ENCODE measurements around the gene TTR.

TTR gene

GRCh38 chr18:31587529-31587928 lies 4.1 kb upstream of the TTR start:
- H3K9me3 Mint-ChIP-seq, result peaks cover 0 to 5% of the 10 kb centered on the region in 2 donors
- ATAC-seq (replicated peaks) (no peak), DNase-seq (no peak)
- H3K27ac Mint-ChIP-seq, result no peak overlapping the region
- H3K27me3 Mint-ChIP-seq, result peaks cover 9 to 10% of the 10 kb centered on the region in 2 donors
- H3K4me1 Mint-ChIP-seq (ENCODE audit: low read depth in 2 of 2), result no peaks in the 10 kb centered on the region
- H3K4me3 Mint-ChIP-seq, result no peak overlapping the region
- no peaks in the 10 kb centered on the region for H3K36me3 Mint-ChIP-seq (ENCODE audit: insufficient read depth)

- no peak overlapping the region for H3K27ac Mint-ChIP-seq
- ATAC-seq (replicated peaks) (no peak), DNase-seq (no peak)
- H3K4me3 Mint-ChIP-seq, result no peak overlapping the region
- peaks cover 9 to 19% of the 10 kb centered on the region in 2 donors for H3K27me3 Mint-ChIP-seq
- no peaks in the 10 kb centered on the region for H3K4me1 Mint-ChIP-seq (ENCODE audit: low read depth in 2 of 2)
- H3K9me3 Mint-ChIP-seq, result peaks cover 0 to 5% of the 10 kb centered on the region in 2 donors
- no peaks in the 10 kb centered on the region for H3K36me3 Mint-ChIP-seq (ENCODE audit: insufficient read depth)
Observed at GRCh38 chr18:31590570-31590969, 1.1 kb upstream of the TTR start.

- ATAC-seq (replicated peaks) (no peak), DNase-seq (no peak)
- Mint-ChIP-seq H3K27ac (no peak overlapping the region), H3K9me3 (peaks cover 0 to 5% of the 10 kb centered on the region in 2 donors), H3K36me3 (ENCODE audit: insufficient read depth) (no peaks in the 10 kb centered on the region), H3K4me1 (ENCODE audit: low read depth in 2 of 2) (no peaks in the 10 kb centered on the region), H3K4me3 (no peak overlapping the region), H3K27me3 (peaks cover 9 to 19% of the 10 kb centered on the region in 2 donors)
Observed at GRCh38 chr18:31591113-31591512, 564 bp upstream of the TTR start.

- H3K27me3 Mint-ChIP-seq, result peaks cover 9 to 19% of the 10 kb centered on the region in 2 donors
- DNase-seq (no peak), ATAC-seq (replicated peaks) (no peak)
- no peak overlapping the region for H3K27ac Mint-ChIP-seq
- no peak overlapping the region for H3K4me3 Mint-ChIP-seq
- peaks cover 0 to 5% of the 10 kb centered on the region in 2 donors for H3K9me3 Mint-ChIP-seq
- H3K36me3 Mint-ChIP-seq (ENCODE audit: insufficient read depth), result no peaks in the 10 kb centered on the region
- no peaks in the 10 kb centered on the region for H3K4me1 Mint-ChIP-seq (ENCODE audit: low read depth in 2 of 2)
Observed at GRCh38 chr18:31592506-31593157, 955 bp downstream of the TTR start.

- H3K27ac Mint-ChIP-seq, result no peak overlapping the region
- H3K27me3 Mint-ChIP-seq, result peaks cover 8 to 19% of the 10 kb centered on the region in 2 donors
- no peak for DNase-seq
- H3K4me3 Mint-ChIP-seq, result no peak overlapping the region
- no peaks in the 10 kb centered on the region for H3K36me3 Mint-ChIP-seq (ENCODE audit: insufficient read depth)
- no peak for ATAC-seq (replicated peaks)
- no peaks in the 10 kb centered on the region for H3K9me3 Mint-ChIP-seq
- H3K4me1 Mint-ChIP-seq (ENCODE audit: low read depth in 2 of 2), result no peaks in the 10 kb centered on the region
Observed at GRCh38 chr18:31595121-31595771, 3.6 kb downstream of the TTR start.

GRCh38 chr18:31596081-31596872 lies 4.6 kb downstream of the TTR start:
- DNase-seq, result no peak
- Mint-ChIP-seq H3K4me3 (no peak overlapping the region), H3K27ac (no peak overlapping the region), H3K9me3 (no peaks in the 10 kb centered on the region), H3K36me3 (ENCODE audit: insufficient read depth) (no peaks in the 10 kb centered on the region), H3K27me3 (peaks cover 0 to 10% of the 10 kb centered on the region in 2 donors), H3K4me1 (ENCODE audit: low read depth in 2 of 2) (no peaks in the 10 kb centered on the region)
- no peak for ATAC-seq (replicated peaks)

- H3K4me1 Mint-ChIP-seq (ENCODE audit: low read depth in 2 of 2), result no peaks in the 10 kb centered on the region
- H3K27me3 Mint-ChIP-seq, result peaks cover 0 to 2% of the 10 kb centered on the region in 2 donors
- DNase-seq (no peak), ATAC-seq (replicated peaks) (no peak)
- no peak overlapping the region for H3K27ac Mint-ChIP-seq
- no peaks in the 10 kb centered on the region for H3K36me3 Mint-ChIP-seq (ENCODE audit: insufficient read depth)
- H3K4me3 Mint-ChIP-seq, result no peak overlapping the region
- H3K9me3 Mint-ChIP-seq, result no peaks in the 10 kb centered on the region
Observed at GRCh38 chr18:31598021-31598805, 6.5 kb downstream of the TTR start.

GRCh38 chr18:31603315-31603714 lies 11.6 kb downstream of the TTR start:
- Mint-ChIP-seq H3K4me3 (no peak overlapping the region), H3K4me1 (ENCODE audit: low read depth in 2 of 2) (no peaks in the 10 kb centered on the region), H3K36me3 (ENCODE audit: insufficient read depth) (no peaks in the 10 kb centered on the region), H3K27me3 (peaks cover 0 to 9% of the 10 kb centered on the region in 2 donors), H3K9me3 (no peaks in the 10 kb centered on the region), H3K27ac (no peak overlapping the region)
- no peak for DNase-seq
- ATAC-seq (replicated peaks), result no peak

- DNase-seq, result no peak
- H3K27me3 Mint-ChIP-seq, result peaks cover 0 to 9% of the 10 kb centered on the region in 2 donors
- no peak for ATAC-seq (replicated peaks)
Observed at GRCh38 chr18:31606265-31606664, 14.6 kb downstream of the TTR start.

GRCh38 chr18:31607384-31607783 lies 15.7 kb downstream of the TTR start:
- no peak for DNase-seq
- Mint-ChIP-seq H3K36me3 (ENCODE audit: insufficient read depth) (no peaks in the 10 kb centered on the region), H3K9me3 (no peaks in the 10 kb centered on the region), H3K4me3 (no peak overlapping the region), H3K27me3 (peaks cover 0 to 9% of the 10 kb centered on the region in 2 donors), H3K27ac (no peak overlapping the region), H3K4me1 (ENCODE audit: low read depth in 2 of 2) (no peaks in the 10 kb centered on the region)
- ATAC-seq (replicated peaks), result no peak

More at GRCh38 chr18:31606265-31606664, 14.6 kb downstream of the TTR start:
- Mint-ChIP-seq H3K4me1 (ENCODE audit: low read depth in 2 of 2) (no peaks in the 10 kb centered on the region), H3K4me3 (no peak overlapping the region), H3K9me3 (no peaks in the 10 kb centered on the region), H3K36me3 (ENCODE audit: insufficient read depth) (no peaks in the 10 kb centered on the region), H3K27ac (no peak overlapping the region)

GRCh38 chr18:31609886-31610285 lies 18.2 kb downstream of the TTR start:
- H3K4me1 Mint-ChIP-seq (ENCODE audit: low read depth in 2 of 2), result no peaks in the 10 kb centered on the region
- no peaks in the 10 kb centered on the region for H3K9me3 Mint-ChIP-seq
- ATAC-seq (replicated peaks), result no peak
- no peaks in the 10 kb centered on the region for H3K36me3 Mint-ChIP-seq (ENCODE audit: insufficient read depth)
- peaks cover 0 to 9% of the 10 kb centered on the region in 2 donors for H3K27me3 Mint-ChIP-seq
- no peak overlapping the region for H3K27ac Mint-ChIP-seq
- DNase-seq, result no peak
- no peak overlapping the region for H3K4me3 Mint-ChIP-seq

- Mint-ChIP-seq H3K4me1 (ENCODE audit: low read depth in 2 of 2) (no peaks in the 10 kb centered on the region), H3K27ac (no peak overlapping the region), H3K36me3 (ENCODE audit: insufficient read depth) (no peaks in the 10 kb centered on the region), H3K4me3 (no peak overlapping the region), H3K27me3 (peaks cover 0 to 6% of the 10 kb centered on the region in 2 donors), H3K9me3 (no peaks in the 10 kb centered on the region)
- ATAC-seq (replicated peaks) (no peak), DNase-seq (no peak)
Observed at GRCh38 chr18:31610286-31611205, 18.9 kb downstream of the TTR start.
